ENCODE data around the gene HES3.
"Not testable (repeated sequence)": the region's sequence is repeated elsewhere in the genome, so short reads cannot be mapped to it uniquely, and the experiment has no call there.

HES3 gene

GRCh38 chr1:6243993-6244392, at the start of gene HES3:
TSS of gene HES3 (plus strand) at chr1:6244179. CDS start at chr1:6244366, 187 bp downstream.
- DNase-seq, result no peak

GRCh38 chr1:6197746-6198427, 46.1 kb upstream of the HES3 start:
- DNase-seq, result no peak

- DNase-seq, result no peak
Measured at GRCh38 chr1:6198646-6199297, 45.2 kb upstream of the HES3 start.

- peak; percentile 100 for DNase-seq
Measured at GRCh38 chr1:6199298-6200187, 44.4 kb upstream of the HES3 start, which contains the start of gene RPL22. TSS of gene RPL22 (minus strand) at chr1:6199595. CDS start at chr1:6199573, 22 bp downstream.

GRCh38 chr1:6200188-6200809, 43.7 kb upstream of the HES3 start:
- peak; percentile 80 for DNase-seq

GRCh38 chr1:6202256-6202655, 41.7 kb upstream of the HES3 start:
- DNase-seq, result no peak

GRCh38 chr1:6205849-6206519, 38.0 kb upstream of the HES3 start, which contains the start of gene RNF207:
TSS of gene RNF207 (plus strand) at chr1:6206119. CDS start at chr1:6206536, 417 bp downstream.
- DNase-seq, result no peak

GRCh38 chr1:6206520-6206855, 37.5 kb upstream of the HES3 start:
- DNase-seq, result no peak

- DNase-seq, result no peak
Measured at GRCh38 chr1:6207075-6207885, 36.7 kb upstream of the HES3 start.

GRCh38 chr1:6207921-6208320, 36.1 kb upstream of the HES3 start:
- DNase-seq, result no peak

- DNase-seq, result peak; percentile 92
Measured at GRCh38 chr1:6208723-6209660, 35.0 kb upstream of the HES3 start.

GRCh38 chr1:6209661-6210580, 34.1 kb upstream of the HES3 start:
- DNase-seq, result peak; percentile 85

- no peak for DNase-seq
Measured at GRCh38 chr1:6210591-6211355, 33.2 kb upstream of the HES3 start.

GRCh38 chr1:6211731-6212130, 32.2 kb upstream of the HES3 start:
- DNase-seq, result no peak

GRCh38 chr1:6212193-6212959, 31.6 kb upstream of the HES3 start:
- no peak for DNase-seq

- DNase-seq, result no peak
Measured at GRCh38 chr1:6218375-6219164, 25.4 kb upstream of the HES3 start.

GRCh38 chr1:6219641-6220040, 24.3 kb upstream of the HES3 start:
- not testable (repeated sequence) for DNase-seq
